ENCODE results near the gene ALDH1L1. TPM values are rescaled to one million over a fixed set of nuclear protein-coding genes. Genes with fewer than 3 reads are reported as not detected.

ALDH1L1 gene
- total and polyA plus RNA-seq, 2 of the 13 experiments (the other 11 are each of a cell fraction or from before 2014, with no cell fraction given), result 11.2 to 28.7 TPM

DNA sequence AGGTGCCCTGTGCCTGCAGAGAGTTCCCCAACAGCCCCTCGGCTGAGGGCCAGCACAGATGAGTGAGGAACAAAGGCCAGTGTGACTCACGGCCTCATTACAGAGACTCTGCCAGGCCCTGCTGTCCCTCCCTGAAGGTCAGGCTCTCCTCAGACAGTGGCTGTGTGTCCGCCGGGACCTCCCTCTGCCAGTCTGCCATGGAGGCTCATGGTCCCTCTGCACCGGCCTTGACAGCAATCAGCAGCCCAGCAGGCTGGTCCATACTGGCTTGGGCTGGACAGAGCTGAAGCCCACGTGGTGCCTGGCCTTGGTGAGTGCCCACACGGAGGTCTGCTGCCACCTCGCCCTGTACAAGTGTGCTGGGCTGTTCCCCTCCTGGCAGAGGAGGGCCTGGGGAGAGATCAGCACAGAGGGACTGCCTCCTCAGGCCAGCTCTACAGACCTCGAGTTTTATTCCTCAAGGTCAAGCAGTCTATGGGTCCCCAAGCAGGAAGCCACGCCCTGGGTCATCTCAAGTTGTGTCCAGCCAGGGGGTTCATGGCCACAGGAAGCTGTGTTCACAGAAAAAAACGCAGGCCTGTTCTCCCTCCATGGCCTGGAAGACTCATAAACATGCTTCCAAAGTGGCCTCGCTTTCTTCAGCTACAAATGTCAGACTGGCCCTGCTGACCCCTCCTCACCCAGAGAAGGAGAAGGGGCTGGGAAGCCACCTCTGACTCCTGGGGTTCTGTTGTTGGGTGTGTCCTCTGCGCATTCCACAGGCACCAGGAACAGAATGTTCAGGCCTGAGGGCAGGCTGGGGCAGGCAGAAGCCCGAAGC, 123.5 kb downstream of the ALDH1L1 start (continued):
- TF ChIP-seq, protein P1, sequence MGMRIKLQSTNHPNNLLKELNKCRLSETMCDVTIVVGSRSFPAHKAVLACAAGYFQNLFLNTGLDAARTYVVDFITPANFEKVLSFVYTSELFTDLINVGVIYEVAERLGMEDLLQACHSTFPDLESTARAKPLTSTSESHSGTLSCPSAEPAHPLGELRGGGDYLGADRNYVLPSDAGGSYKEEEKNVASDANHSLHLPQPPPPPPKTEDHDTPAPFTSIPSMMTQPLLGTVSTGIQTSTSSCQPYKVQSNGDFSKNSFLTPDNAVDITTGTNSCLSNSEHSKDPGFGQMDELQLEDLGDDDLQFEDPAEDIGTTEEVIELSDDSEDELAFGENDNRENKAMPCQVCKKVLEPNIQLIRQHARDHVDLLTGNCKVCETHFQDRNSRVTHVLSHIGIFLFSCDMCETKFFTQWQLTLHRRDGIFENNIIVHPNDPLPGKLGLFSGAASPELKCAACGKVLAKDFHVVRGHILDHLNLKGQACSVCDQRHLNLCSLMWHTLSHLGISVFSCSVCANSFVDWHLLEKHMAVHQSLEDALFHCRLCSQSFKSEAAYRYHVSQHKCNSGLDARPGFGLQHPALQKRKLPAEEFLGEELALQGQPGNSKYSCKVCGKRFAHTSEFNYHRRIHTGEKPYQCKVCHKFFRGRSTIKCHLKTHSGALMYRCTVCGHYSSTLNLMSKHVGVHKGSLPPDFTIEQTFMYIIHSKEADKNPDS (CRISPR knock-in tag; IDR thresholded peaks at IDR 0.05), result no peak
- TF ChIP-seq, protein P2, sequence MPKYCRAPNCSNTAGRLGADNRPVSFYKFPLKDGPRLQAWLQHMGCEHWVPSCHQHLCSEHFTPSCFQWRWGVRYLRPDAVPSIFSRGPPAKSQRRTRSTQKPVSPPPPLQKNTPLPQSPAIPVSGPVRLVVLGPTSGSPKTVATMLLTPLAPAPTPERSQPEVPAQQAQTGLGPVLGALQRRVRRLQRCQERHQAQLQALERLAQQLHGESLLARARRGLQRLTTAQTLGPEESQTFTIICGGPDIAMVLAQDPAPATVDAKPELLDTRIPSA (CRISPR knock-in tag; IDR thresholded peaks at IDR 0.05; ENCODE audit: borderline replicate concordance), result no peak
- TF ChIP-seq RXRB (CRISPR knock-in tag; IDR thresholded peaks at IDR 0.05; ENCODE audit: borderline replicate concordance) (peak; percentile 81), ZNF468 (CRISPR knock-in tag; IDR thresholded peaks at IDR 0.05) (no peak), MAFG (CRISPR knock-in tag; IDR thresholded peaks at IDR 0.05) (no peak), MTF1 (CRISPR knock-in tag; IDR thresholded peaks at IDR 0.05) (no peak), NFE2L1 (CRISPR knock-in tag; IDR thresholded peaks at IDR 0.05; ENCODE audit: borderline replicate concordance) (no peak), EHMT2 (IDR thresholded peaks at IDR 0.05; ENCODE audit: borderline replicate concordance, low read depth, low read length) (no peak), RORA (CRISPR knock-in tag; IDR thresholded peaks at IDR 0.05) (no peak), ZNF431 (CRISPR knock-in tag; IDR thresholded peaks at IDR 0.05; ENCODE audit: borderline replicate concordance, low read depth) (no peak), ZSCAN22 (CRISPR knock-in tag; IDR thresholded peaks at IDR 0.05) (no peak), ZNF577 (CRISPR knock-in tag; IDR thresholded peaks at IDR 0.05; ENCODE audit: borderline replicate concordance, low read depth) (no peak), CENPT (CRISPR knock-in tag; IDR thresholded peaks at IDR 0.05; ENCODE audit: low read depth) (no peak), ZNF713 (CRISPR knock-in tag; IDR thresholded peaks at IDR 0.05) (no peak), ZNF562 (CRISPR knock-in tag; IDR thresholded peaks at IDR 0.05; ENCODE audit: borderline replicate concordance) (no peak), ZSCAN21 (CRISPR knock-in tag; IDR thresholded peaks at IDR 0.05; ENCODE audit: borderline replicate concordance) (no peak), ZNF556 (CRISPR knock-in tag; IDR thresholded peaks at IDR 0.05; ENCODE audit: borderline replicate concordance) (no peak), ZKSCAN5 (CRISPR knock-in tag; IDR thresholded peaks at IDR 0.05) (no peak), KDM2A (CRISPR knock-in tag; IDR thresholded peaks at IDR 0.05; ENCODE audit: borderline replicate concordance, low read depth) (peak; percentile 66)
- TF ChIP-seq, protein P3, sequence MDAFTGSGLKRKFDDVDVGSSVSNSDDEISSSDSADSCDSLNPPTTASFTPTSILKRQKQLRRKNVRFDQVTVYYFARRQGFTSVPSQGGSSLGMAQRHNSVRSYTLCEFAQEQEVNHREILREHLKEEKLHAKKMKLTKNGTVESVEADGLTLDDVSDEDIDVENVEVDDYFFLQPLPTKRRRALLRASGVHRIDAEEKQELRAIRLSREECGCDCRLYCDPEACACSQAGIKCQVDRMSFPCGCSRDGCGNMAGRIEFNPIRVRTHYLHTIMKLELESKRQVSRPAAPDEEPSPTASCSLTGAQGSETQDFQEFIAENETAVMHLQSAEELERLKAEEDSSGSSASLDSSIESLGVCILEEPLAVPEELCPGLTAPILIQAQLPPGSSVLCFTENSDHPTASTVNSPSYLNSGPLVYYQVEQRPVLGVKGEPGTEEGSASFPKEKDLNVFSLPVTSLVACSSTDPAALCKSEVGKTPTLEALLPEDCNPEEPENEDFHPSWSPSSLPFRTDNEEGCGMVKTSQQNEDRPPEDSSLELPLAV (CRISPR knock-in tag; conservative IDR thresholded peaks at IDR 0.05; ENCODE audit: low read depth), result no peak
- TF ChIP-seq, protein P4, sequence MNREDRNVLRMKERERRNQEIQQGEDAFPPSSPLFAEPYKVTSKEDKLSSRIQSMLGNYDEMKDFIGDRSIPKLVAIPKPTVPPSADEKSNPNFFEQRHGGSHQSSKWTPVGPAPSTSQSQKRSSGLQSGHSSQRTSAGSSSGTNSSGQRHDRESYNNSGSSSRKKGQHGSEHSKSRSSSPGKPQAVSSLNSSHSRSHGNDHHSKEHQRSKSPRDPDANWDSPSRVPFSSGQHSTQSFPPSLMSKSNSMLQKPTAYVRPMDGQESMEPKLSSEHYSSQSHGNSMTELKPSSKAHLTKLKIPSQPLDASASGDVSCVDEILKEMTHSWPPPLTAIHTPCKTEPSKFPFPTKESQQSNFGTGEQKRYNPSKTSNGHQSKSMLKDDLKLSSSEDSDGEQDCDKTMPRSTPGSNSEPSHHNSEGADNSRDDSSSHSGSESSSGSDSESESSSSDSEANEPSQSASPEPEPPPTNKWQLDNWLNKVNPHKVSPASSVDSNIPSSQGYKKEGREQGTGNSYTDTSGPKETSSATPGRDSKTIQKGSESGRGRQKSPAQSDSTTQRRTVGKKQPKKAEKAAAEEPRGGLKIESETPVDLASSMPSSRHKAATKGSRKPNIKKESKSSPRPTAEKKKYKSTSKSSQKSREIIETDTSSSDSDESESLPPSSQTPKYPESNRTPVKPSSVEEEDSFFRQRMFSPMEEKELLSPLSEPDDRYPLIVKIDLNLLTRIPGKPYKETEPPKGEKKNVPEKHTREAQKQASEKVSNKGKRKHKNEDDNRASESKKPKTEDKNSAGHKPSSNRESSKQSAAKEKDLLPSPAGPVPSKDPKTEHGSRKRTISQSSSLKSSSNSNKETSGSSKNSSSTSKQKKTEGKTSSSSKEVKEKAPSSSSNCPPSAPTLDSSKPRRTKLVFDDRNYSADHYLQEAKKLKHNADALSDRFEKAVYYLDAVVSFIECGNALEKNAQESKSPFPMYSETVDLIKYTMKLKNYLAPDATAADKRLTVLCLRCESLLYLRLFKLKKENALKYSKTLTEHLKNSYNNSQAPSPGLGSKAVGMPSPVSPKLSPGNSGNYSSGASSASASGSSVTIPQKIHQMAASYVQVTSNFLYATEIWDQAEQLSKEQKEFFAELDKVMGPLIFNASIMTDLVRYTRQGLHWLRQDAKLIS (CRISPR knock-in tag; IDR thresholded peaks at IDR 0.05), result no peak

All from HepG2 (cell line).